HK-2 (cell line): Measurements from ENCODE around the gene SELENBP1.
A peak's percentile ranks its signal among the peaks of the same experiment; 100 is the strongest.
"Not testable (repeated sequence)": the region's sequence is repeated elsewhere in the genome, so short reads cannot be mapped to it uniquely, and the experiment has no call there.

Experiments
- DNase-seq: peaks from one replicate; pipeline ENCODE4 v3.0.0-alpha.2; 2018; ENCODE audit not compliant: unreplicated experiment

Gene SELENBP1

DNA sequence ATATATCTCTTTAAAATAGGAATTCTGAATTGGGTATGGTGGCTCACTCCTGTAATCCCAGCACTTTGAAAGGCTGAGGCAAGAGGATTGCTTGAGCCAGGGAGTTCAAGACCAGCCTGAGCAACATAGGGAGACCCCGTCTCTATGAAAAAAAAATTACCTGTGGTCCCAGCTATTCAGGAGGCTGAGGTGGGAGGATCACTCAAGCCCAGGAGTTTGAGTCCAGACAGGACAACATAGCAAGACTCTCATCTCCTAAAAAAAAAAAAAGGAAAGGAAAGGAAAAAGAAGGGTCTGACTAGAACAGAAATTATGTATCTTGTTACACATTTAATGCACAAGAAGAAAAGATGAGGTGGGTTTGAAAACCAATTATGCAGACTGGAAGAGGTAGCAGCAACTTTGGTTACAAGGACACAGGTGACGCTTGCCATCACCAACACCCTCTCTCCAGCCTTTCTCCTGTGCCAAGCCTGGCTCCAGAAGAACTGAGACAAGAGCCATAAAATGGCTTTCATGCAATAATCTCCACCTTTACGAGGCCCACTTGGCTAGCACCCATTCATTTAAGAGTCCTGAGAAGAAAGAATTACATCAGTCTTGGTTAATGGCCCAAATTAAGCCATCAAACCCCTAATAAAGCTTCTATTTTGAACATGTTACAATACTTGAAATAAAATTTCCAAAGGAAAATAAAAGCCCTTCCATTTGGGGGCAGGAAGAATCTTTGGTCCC is 4.8 kb upstream of the SELENBP1 start:
- DNase-seq = no peak

- no peak for DNase-seq
Measured at GRCh38 chr1:151373196-151373595, 691 bp upstream of the SELENBP1 start.

- DNase-seq = peak; percentile 47
Measured at GRCh38 chr1:151371370-151372057, 991 bp downstream of the SELENBP1 start.

DNA sequence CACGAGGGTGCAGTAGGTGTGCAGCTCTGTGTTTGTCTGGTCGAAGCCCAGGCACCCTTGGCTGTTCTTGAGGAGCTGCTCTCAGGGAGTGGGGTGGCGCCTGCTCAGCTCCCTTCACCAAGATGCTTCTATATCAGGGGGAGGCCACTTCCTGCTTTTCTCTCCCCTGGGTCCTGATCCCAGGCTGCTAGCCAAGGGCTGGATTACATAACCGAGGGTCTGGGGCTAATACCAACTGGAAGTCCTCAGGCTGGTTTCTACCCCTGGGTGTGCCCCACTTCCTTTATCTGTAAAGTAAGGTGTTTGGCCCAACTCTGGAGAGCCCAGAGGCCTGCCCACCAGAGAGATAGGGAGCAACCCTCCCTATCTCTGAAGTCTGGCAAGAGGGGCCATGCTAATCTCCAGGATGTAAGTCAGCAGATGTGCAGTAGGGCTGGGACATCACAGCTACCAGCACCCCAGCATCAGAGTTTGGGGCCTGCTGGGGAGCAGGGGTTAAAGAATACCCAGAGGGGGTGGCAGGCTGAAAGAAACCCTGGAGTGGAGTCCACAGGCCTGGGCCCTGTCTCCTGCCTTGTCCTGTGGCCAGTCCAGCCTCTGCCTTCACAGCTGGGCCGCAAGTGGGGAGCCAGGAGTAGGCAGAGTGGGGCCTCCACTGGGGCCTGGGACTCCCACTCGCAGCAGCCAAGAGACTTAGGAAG is 2.1 kb downstream of the SELENBP1 start:
- no peak for DNase-seq

DNA sequence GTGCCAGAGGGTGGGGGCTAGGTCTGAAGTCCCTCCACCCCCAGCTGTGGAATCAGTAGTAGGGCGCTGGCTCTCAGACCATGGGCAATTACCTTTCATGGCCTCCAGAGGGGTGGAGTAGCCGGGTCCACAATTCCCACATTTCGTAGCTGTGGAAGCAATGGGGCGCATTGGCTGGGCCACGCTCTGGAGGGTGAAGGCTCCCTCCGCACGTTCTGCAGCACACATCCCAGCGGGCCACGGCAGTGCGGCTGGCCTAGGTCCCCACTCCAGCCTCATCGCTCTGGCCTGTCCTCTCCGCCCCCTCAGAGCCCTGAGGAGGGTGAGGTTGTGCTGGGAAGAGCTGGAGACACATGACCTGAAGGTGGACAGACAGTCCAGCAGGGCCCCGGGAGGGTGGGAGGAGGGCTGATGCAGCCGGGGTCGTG is 2.9 kb downstream of the SELENBP1 start:
- DNase-seq = no peak

DNA sequence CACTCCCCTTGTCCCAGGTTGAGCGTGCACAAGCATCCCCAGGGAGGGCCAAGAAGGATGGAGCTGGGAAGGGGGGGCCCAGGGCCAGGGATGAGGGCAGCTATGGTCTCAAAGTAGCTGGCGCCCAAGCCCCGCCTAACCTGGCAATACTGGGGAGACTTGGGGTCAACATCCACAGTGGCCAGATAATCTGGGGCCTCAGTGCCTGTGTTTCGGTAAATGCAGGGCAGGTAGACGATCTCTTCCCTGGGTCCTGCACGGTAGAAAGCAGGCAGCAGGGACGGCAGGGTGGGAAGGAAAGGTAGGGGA is 3.2 kb downstream of the SELENBP1 start:
- no peak for DNase-seq

GRCh38 chr1:151368393-151369301 is 3.9 kb downstream of the SELENBP1 start:
- no peak for DNase-seq

DNA sequence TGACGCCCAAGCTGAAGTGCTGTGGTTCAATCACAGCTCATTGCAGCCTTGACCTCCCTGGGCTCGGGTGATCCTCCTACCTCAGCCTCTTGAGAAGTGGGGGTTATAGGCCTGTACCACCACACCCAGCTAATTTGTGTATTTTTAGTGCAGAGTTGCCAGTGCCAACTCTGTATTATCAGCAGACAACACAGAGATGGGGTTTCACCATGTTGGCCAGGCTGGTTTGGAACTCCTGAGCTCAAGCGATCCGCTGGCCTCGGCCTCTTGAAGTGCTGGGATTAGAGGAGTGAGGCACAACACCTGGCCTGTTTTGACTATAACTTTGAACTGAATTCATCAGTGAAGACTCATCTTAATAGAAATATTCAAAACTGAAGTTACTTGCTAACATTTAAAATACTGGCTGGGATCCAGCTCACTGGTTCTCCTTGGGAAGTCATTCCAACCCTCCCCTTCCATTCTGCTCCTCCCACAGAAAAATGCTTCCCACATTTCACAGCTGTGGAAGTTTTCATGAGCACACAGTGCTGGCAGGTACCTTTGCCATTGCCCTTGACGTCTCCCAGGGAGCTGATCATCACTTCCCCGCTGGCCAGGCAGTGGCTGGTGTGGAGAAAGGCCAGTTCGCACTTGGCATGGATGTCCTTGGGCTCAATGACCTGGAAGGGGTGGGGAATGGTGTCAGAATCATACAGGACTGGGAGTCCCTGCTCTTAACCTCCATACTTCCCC is 4.7 kb downstream of the SELENBP1 start:
- no peak for DNase-seq

DNA sequence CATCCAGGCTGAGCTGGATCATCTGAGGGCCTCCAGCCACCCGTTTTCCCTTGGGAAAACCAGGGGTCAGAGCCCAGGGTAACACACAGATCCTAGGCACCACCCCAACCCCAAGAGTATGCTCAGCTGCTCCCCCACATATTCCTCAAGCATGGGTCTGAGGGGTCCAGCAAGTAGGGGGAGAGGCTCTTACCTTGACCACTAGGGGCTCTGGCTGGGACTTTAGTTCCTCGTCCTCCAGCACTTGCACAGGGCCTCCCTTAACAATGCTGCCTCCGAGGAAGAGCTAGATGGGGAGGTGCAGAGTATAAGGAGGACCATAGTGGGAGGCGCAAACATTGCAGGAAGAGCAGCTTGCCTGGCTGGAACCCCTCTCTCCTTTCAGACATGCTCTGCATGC is 7.5 kb downstream of the SELENBP1 start:
- DNase-seq = no peak

GRCh38 chr1:151362308-151363155 is 10.0 kb downstream of the SELENBP1 start:
- no peak for DNase-seq

GRCh38 chr1:151361883-151362282 is 10.6 kb downstream of the SELENBP1 start:
- no peak for DNase-seq

- DNase-seq = no peak
Measured at GRCh38 chr1:151356696-151357095, 15.8 kb downstream of the SELENBP1 start.

- no peak for DNase-seq
Measured at GRCh38 chr1:151352021-151352718, 20.3 kb downstream of the SELENBP1 start.

DNA sequence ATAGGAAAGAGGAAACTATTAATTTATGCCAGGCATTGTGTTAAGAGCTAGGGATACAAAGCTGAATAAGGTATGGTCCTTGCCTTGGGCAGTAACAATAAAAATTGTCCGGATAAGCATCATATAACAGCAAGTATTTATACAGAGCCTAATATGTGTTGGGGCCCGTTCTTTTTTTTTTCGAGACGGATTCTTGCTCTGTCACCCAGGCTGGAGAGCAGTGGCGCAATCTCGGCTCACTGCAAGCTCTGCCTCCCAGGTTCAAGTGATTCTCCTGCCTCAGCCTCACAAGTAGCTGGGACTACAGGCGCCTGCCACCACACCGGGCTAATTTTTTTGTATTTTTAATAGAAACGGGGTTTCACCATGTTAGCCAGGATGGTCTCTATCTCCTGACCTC is 22.2 kb downstream of the SELENBP1 start:
- not testable (repeated sequence) for DNase-seq

DNA sequence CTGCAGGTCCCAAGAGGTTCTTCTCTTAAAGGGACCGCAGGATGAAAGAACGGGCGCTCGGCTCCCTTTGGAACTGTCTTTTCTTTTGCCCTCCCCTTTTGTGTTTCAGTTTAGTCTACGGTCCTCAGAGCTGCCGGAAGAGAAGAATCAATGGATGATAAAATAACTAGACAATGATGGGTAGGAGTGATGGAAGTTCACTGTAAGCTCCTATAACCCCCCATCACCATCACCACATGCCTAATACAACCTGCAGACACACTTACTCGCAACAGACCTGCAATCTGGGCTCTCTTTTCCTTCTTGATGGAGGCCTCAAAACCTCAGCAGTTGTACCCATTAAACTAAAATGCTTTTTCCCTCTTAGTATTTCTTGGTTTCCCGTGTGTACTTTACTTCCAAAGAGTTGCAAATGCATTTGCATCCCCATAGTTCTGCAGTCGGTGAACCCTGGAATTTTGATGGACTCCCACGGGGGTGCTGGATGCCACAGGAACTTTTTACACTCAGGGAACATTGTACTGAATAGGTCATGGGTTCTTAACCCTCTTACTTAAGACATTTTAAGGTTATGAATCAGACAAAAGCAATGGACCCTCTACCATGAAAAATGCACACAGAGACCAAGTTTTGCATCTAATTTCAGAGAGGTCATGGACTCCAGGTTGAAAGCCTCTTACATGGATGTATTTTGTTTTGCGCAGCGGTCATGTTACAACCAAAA is 24.8 kb downstream of the SELENBP1 start:
- peak; percentile 12 for DNase-seq

- DNase-seq = peak; percentile 94
Measured at GRCh38 chr1:151346769-151347522, 25.6 kb downstream of the SELENBP1 start, which contains the start of gene RFX5. Gene RFX5 (minus strand): TSS chr1:151347252. CDS start chr1:151346320, 932 bp downstream.

- no peak for DNase-seq
Measured at GRCh38 chr1:151346082-151346768, 26.3 kb downstream of the SELENBP1 start.
